ENCODE measurements around the gene ATG2B.
"Not testable (repeated sequence)": the region's sequence is repeated elsewhere in the genome, so short reads cannot be mapped to it uniquely, and the experiment has no call there.

Gene ATG2B

DNA sequence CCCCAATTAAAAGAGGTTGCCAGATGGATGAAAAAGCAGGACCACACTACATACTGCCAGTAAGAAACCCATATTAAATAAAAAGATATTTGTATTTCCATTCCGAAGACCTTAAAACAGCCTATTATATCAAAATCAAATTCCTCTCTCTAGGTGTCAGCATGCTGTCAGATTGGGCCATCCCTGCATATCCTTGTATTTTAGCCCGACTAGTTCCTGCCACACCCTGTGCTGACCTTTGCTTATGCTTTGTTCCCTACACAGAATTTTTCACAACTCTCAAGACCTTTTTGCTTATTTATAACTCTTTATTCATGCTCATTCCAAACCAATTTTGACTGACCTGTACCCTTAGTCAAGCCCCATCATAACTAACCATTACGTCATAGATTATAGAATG is 13.0 kb upstream of the ATG2B start:
- in situ Hi-C loops (cut with HindIII; ENCODE audit: low sequenced_read_pairs): no loop called here

DNA sequence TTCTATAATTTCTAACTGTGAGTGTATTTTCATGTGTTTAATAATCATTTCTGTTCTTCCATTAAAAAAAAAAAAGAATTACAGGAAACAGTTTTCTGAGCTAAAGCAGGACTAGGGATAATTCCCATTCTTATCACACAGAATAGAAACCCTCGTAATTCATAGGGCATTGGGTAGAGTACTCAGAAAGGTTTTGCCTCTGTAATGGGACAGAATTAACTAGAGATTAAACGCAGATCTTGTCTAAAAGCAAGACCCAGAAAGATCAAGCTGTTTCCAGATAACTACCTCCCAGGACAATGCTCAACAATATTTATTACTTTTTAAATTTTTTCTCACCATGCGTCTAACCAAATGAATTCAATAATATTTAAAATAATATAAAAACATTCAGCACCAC is 10.4 kb upstream of the ATG2B start:
- in situ Hi-C loops (cut with HindIII; ENCODE audit: low sequenced_read_pairs): no loop called here

DNA sequence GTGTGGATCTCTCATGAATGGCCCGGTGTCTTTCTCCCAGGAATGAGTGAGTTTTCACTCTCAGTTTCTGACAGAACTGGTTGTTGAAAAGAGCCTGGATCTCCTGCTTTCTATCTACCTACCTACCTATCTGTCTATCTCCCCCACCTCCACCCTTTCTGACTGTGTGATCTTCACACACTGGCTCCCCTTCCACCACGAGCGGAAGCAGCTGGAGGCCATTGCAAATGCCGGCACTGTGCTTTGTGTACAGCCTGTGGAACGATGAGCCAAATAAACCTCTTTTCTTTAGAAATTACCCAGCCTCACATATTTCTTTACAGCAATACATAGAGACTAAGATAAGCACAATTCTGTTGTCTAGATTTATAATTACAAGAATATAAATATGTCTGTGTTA is 7.4 kb upstream of the ATG2B start:
- in situ Hi-C loops (cut with HindIII; ENCODE audit: low sequenced_read_pairs): no loop called here

GRCh38 chr14:96368534-96368933 is 5.4 kb upstream of the ATG2B start:
- in situ Hi-C loops (cut with HindIII; ENCODE audit: low sequenced_read_pairs): no loop called here

GRCh38 chr14:96364962-96365361 is 1.8 kb upstream of the ATG2B start:
- in situ Hi-C loops (cut with HindIII; ENCODE audit: low sequenced_read_pairs): no loop called here

DNA sequence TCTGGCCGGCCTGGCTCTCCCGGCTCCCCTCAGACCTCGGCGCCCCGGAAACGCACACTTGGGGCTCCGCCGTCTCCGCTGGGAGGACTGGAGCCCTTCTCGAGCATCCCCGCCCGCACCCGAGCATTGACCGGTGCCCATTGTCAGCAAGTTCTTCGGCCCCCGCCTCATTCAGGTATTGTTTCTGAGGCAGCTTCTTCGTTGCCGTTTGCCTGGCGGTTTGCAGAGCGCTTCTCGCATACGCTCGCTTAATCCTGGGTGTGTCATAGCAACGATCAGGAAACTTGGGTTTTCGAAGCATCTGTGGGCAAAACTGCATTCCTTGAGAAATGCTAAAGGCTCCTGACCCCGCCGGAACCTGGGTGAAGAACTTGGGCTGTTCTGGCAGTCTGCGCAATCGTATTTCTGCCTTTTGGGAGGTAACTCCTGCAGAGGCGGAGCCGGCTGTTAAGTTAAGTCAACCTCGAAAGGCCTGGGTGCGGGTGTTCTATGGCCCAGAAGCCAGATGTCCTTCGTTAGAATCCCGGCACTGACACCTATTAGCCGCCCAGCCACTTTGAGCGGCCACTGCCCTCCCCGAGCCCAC is 703 bp upstream of the ATG2B start:
- in situ Hi-C loops (cut with HindIII; ENCODE audit: low sequenced_read_pairs): no loop called here

GRCh38 chr14:96362071-96362964 is 823 bp downstream of the ATG2B start:
- in situ Hi-C loops (cut with HindIII; ENCODE audit: low sequenced_read_pairs): no loop called here

DNA sequence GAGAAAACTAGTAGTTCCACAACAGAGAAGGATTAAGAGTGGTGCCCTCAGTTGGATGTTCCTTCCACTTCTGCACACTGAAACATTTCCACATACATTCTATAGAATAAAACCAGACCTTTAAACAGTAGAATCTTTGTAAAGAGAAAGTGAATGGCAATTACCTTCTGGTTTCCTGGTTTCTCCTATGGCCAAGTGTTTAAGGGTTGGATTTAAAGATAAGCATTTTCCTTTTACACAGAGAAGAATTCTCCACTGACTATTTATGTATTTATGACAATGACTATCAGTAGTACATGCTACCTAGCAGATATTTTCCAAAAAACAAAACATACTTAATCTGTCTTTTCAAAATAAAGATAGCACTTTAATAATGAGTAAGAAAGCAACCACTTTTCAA is 3.2 kb downstream of the ATG2B start:
- in situ Hi-C loops (cut with HindIII; ENCODE audit: low sequenced_read_pairs): loop anchor here (5.0 kb wide), 1 partner anchor 58 kb away; no protein-coding TSS in a partner anchor

DNA sequence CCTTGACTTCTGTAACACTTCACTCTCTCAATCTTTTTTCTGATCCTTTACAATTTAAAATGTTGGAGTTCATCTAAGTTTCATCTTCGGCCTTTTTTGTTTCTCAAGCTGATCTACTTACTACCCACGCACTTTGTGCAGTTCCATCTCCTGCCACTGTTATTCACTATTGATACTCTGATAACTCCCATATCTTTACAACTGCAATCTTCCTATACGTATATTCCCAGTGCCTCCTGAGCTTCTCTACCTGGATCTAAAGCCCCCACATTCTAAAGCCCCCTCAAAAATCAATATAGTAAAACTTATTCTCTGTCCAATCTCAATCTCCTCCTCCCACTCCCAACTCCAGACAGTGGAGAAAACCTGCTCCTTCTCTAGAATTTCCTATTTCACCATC is 5.9 kb downstream of the ATG2B start:
- in situ Hi-C loops (cut with HindIII; ENCODE audit: low sequenced_read_pairs): loop anchor here (5.0 kb wide), 1 partner anchor 55 kb away; no protein-coding TSS in a partner anchor

GRCh38 chr14:96354246-96354645 is 8.9 kb downstream of the ATG2B start:
- in situ Hi-C loops (cut with HindIII; ENCODE audit: low sequenced_read_pairs): no loop called here

DNA sequence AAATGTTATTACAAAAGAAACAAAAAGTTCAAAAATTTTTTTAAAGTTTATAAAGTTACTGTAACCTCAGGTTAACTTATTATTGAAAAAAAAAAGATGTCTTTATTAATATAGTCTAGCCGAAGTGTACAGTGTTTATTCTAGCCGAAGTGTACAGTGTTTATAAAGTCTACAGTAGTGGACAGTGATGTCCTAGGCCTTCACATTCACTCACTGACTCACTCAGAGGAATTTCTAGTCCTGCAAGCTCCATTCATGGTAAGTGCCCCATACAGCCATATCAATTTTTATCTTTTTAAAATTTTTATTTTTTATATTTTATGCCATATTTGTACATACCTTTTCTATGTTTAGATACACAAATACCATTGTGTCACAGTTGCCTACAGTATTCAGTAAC is 10.4 kb downstream of the ATG2B start:
- in situ Hi-C loops (cut with HindIII; ENCODE audit: low sequenced_read_pairs): no loop called here

GRCh38 chr14:96351986-96352385 is 11.2 kb downstream of the ATG2B start:
- in situ Hi-C loops (cut with HindIII; ENCODE audit: low sequenced_read_pairs): no loop called here

DNA sequence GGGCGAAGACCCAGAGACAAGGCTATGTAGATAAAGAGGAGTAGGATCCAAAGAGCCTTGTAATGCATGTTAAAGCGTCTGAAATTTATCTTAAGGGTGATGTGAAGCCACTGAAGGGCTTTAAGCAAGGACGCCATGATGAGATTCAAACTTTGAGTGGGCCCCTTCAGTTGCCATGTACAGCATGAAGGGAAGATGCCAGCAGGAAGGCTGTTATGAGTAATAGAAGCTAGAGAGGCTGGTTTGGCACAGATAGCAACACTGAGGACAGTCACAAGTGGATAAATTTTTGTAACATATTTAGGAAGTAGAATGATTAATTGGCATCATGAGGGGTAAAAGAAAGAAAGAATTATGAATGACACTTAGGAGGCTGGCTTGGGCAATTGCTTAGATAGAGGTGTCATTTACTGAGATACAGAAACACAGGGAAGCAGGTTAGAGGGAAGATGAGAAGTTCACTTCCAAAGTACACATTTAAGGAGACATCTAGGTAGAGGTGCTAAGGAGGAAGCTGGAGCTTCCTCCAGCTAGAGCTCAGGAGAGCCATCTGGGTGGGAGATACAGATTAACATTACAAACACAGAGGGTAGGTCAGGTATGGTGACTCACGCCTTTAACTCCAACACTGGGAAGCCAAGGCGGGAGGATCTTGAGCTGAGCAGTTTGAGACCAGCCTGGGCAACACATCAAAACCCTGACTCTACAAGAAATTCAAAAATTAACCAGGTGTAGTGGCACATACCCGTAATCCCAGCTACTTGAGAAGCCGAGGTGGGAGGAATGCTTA is 13.7 kb downstream of the ATG2B start:
- in situ Hi-C loops (cut with HindIII; ENCODE audit: low sequenced_read_pairs): no loop called here

DNA sequence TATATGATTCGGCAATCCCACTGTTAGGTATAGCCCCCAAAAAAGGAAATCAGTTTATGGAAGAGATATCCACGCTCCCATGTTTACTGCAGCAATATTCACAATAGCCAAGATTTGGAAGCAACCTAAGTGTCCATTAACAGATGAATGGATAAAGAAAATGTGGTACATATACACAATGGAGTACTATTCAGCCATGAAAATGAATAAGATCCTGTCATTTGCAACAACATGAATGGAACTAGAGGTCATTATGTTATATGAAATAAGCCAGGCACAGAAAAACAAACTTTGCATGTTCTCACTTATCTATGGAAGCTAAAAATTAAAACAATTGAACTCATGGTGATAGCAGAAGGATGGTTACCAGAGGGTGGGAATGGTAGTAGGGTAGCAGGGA is 15.2 kb downstream of the ATG2B start:
- in situ Hi-C loops (cut with HindIII; ENCODE audit: low sequenced_read_pairs): not testable (repeated sequence)

GRCh38 chr14:96345669-96346068 is 17.5 kb downstream of the ATG2B start:
- in situ Hi-C loops (cut with HindIII; ENCODE audit: low sequenced_read_pairs): no loop called here

DNA sequence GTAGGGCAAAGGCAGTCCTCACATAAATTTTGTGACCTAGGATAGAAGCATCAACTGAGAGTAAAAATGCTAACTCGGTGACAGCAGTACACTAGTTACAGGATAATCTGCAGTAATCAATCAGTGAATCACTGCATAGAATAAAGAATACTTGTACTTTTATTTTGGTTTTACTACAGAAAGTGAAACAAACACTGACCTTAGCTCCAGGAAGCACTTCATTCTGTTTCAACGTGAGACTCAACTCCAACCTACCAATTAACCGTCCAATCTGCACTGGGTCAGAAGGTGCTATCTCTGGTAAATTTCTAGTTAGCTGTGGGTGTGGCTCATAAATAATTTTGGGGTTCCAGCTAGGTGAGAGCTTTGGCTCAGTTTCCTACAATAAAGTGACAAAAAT is 21.8 kb downstream of the ATG2B start:
- in situ Hi-C loops (cut with HindIII; ENCODE audit: low sequenced_read_pairs): no loop called here

DNA sequence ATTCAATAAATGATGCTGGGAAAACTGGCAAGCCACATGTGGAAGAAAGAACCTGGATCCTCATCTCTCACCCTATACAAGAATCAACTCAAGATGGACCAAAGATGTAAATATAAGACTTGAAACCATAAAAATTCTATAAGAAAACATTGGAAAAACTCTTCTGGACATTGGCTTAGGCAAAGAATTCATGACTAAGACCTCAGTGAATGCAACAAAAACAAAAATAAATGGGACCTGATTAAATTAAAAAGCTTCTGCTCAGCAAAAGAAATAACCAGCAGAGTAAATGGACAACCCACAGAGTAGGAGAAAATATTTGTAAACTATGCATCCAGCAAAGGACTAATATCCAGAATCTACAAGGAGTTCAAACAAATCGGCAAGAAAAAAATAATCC is 24.6 kb downstream of the ATG2B start:
- in situ Hi-C loops (cut with HindIII; ENCODE audit: low sequenced_read_pairs): no loop called here

DNA sequence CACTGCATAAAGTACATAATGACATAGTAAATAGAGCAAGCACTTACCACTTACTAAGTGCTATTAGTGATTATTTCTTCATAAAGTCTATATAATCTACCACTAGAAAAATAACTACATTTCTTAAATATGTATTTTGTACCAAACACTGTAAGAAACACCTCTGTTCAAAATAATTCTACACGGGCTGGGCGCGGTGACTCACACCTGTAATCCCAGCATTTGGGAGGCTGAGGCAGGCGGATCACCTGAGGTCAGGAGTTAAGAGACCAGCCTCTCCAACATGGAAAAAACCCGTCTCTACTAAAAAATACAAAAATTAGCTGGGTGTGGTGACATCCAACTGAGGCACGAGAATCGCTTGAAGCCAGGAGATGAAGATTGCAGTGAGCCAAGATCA is 38.9 kb downstream of the ATG2B start:
- in situ Hi-C loops (cut with HindIII; ENCODE audit: low sequenced_read_pairs): no loop called here

- in situ Hi-C loops (cut with HindIII; ENCODE audit: low sequenced_read_pairs): no loop called here
Observed at GRCh38 chr14:96320605-96321004, 42.5 kb downstream of the ATG2B start.

DNA sequence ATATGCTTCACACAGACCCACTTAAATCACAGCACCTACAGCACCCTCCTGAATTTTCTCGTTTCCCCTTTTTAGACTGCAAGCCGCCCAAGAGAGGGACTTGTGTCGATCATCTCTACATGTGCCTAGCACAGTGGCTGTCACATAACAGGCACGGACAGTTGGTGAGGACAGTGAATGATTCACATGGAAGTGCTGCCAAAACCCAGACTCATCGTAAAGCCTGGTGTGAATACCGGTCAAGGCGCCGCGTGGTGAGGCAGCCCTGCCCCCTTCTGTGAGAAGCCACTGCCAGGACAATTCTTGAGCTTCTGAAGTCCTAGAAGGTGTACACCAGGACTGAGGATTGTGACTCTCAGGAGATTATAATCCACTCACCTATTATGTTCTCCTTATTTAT is 44.3 kb downstream of the ATG2B start:
- in situ Hi-C loops (cut with HindIII; ENCODE audit: low sequenced_read_pairs): no loop called here

- in situ Hi-C loops (cut with HindIII; ENCODE audit: low sequenced_read_pairs): no loop called here
Observed at GRCh38 chr14:96316087-96316486, 47.1 kb downstream of the ATG2B start.

DNA sequence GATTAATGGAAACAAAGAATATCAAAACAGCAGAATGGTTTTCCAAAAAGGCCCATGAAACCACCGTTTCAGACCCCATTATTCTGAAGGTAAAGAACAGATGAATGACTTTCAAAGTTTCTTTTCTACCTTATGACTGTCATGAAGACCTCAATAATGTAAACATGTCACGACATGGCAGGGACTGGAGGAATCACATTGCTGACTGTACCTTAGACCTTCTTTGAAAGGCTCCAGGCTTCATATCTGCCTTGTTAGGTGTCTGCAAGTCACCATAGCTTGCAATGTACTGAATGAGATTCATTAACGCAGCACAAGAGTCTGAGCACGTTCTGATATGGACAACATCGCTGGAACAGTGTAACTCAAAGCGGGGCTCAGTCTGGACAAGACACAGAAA is 52.2 kb downstream of the ATG2B start:
- in situ Hi-C loops (cut with HindIII; ENCODE audit: low sequenced_read_pairs): no loop called here
